ENCODE data around the gene RNFT2.

DNA sequence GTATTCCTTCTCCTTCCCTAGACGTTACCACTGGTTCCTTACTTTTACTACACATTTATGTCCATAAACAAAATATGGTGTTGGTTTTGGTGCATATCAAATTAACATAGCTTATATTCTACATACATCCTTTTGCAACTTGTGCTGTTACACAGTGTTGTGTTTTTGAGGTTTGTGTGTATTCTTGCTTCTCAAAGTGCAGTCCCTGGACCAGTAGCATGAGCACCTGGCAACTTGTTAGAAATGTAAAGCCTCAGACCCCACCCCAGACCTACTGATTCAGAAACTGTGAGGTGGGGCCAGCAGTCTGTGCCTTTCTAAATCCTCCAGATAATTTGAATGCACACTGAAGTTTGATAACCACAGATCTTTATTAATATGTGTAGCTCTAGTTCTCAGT, 65.9 kb downstream of the RNFT2 start:
- TF ChIP-seq CTCF (IDR thresholded peaks at IDR 0.05; ENCODE audit: low read depth, low read length, poor library complexity, severe bottlenecking) (no peak), EZH2phosphoT487 (IDR thresholded peaks at IDR 0.05; ENCODE audit: borderline replicate concordance, low read length) (no peak)

Measured in DOHH2 (cell line).